Frontal cortex (tissue), 4 donors: ENCODE data around the gene C11orf58. TPM values are rescaled to one million over a fixed set of nuclear protein-coding genes. Genes with fewer than 3 reads are reported as not detected.

ENCODE experiments used
- DNase-seq, 2 donors: peaks; one replicate each; pipeline ENCODE4 v3.0.0; 2012; ENCODE audit warnings: low spot score in 2 of 2
- FAIRE-seq: peaks from 2 replicates; lab custom pipeline; 2012; peaks lifted over from hg19 to GRCh38; lab: Jason Lieb, UNC
- total RNA-seq: library from RNA; depleted of rRNA; stranded (reverse); fragments of >200 nt; gene quantifications from one replicate; pipeline ENCODE4 v1.2.3, GENCODE V29; 2014
- donor health status: control.
- donor health status: control.
- donor health status: control.

C11orf58 gene
- total RNA-seq: 280 TPM

DNA sequence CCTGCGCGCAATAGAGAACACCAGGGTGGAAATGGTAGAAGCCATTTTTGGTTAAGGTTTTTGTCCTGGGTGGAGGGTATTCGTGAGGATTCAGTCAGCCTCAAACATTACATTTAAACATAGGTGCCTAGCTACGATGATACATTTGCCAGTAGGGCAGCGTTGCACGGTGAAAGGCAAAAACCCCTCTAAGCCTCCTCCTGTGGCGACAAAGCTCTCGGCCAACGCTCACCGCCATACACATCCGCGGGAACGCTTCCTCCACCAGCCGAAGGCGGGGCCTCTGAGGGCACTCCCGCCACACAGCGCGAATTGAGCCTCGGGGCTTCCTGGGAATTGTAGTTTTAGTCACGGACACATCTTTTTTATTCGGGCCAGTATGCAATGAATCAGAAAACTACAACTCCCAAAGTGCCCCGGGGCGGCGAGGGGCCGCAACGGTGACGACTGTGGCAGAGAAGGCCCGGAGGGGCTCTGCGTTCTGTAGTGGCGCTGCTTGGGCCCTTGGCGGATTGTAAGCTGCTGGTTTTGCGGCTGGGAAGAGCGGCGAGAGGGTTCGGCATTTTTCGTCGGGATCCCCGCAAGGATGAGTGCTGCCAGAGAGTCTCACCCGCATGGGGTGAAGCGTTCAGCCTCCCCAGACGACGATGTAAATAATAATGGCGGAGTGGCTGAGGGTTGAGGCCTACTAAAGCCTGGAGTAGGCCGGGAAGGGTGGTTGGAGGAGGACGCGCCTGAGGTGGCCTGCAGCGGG is at the start of gene C11orf58:
Gene C11orf58, plus strand, starts transcription at position 455 of the 754 bp plus-strand sequence. Its CDS starts 132 bp downstream, at position 587.
- FAIRE-seq (peak; percentile 62), DNase-seq (peak; percentile 67 to 82)

DNA sequence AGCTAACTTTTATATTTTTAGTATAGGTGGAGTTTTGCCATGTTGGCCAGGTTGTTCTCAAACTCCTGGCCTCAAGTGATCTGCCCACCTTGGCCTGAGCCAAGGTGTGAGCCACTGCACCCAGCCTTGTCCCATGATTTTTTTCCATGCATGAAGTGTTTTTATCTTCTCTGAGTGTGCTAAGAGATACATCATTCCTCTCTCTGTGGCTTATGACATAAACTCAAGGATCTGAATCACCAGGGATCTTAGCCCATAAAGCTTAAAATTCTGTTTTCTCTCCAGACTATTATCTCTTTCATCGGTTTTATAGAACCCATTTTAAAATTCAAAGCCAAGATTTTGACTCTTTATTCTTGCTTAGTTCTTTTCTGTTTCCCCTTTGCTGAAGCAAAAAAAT is 48.4 kb upstream of the C11orf58 start:
- DNase-seq (no peak), FAIRE-seq (no peak)

DNA sequence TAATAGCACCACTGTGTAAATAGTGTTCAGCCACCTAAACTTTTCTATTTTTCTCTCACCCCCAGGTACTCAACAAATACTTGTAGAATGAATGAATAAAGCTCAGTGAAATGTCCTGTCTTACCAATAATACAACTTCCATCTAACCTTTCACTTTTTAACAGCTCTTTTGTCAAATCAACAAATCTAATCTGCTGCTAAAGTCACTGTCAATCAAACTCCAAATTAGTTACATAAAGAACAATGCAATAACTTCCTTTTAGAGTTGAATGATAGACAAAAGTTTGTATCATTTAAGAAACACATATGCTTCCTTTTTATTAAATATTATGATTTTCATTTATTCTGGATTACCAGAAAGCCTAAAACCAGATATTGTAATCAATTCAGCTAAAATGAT is 34.7 kb upstream of the C11orf58 start:
- no peak for FAIRE-seq
- DNase-seq: no peak

DNA sequence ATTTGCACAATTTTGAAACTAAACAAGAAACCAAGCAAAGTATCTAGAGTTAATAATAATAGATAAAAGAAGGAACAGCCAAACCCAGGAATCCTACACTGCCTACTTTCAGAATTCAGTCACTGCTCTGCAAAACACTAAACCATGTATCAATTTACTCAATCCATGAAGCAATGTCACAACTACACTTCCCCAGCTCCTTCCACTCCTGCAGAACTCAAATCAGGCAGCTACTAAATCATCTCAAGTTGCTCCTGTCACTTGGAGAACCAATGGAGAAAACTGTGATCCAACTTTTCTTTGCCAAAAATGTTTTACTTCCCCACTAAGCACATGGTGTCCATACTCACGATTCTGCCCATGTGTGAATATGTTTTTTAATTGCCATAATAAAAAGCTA is 24.9 kb upstream of the C11orf58 start:
- DNase-seq (no peak), FAIRE-seq (no peak)

DNA sequence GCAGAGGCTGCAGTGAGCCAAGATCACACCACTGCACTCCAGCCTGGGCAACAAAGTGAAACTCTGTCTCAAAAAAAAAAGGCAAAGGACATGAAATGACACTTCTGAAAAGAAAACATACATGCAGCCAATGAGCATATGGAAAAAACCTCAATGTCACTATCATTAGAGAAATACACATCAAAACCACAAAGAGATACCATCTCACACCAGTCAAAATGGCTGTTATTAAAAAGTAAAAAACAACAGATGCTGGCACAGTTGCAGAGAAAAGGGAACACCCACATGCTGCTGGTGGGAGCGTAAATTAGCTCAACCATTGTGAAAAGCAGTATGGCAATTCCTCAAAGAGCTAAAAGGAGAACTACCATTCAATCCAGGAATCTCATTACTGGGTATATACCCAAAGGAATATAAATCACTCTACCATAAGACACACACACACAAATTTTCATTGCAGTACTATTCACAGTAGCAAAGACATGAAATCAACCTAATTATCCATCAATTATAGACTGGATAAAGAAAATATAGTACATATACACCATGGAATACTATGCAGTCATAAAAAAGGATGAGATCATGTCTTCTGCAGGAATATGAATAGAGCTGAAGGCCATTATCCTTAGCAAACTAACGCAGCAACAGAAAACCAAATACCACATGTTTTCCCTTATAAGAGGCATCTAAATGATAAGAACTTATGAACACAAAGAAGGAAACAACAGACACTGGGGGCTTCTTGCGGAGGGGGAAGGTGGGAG is 15.7 kb upstream of the C11orf58 start:
- DNase-seq (no peak), FAIRE-seq (no peak)

DNA sequence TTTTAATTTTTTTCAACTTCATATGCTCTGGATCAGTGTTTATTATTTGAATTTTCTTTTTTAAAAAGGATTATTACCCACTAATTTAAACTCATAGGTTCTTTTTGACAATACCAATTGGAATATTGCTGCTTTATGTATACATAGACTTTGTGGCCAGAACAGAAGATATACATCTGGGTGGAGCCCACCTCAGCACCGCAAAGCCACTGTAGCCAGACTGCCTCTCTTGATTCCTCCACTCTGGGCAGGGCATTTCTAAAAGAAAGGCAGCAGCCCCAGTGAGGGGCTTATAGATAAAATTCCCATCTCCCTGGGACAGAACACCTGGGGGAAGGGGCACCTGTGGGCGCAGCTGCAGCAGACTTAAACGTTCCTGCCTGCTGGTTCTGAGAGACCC is 10.6 kb upstream of the C11orf58 start:
- DNase-seq (no peak), FAIRE-seq (no peak)

DNA sequence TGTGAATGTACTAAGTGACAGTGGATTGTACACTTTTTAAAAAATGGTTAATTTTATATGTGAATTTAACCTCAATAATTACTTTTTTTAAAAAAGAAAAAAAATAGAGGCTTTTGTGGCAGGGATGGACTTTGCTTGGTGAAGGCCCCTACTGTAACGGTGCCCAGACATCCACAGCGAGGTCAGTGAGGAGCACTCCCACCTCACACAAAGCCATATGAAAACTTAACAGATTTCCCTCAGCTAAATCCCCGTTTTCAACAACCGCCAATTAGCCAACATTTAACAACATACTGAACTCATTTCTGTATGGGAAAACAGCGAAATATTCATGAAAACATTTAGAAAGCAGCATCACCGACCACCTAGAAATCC is 642 bp upstream of the C11orf58 start:
- no peak for FAIRE-seq
- no peak for DNase-seq

DNA sequence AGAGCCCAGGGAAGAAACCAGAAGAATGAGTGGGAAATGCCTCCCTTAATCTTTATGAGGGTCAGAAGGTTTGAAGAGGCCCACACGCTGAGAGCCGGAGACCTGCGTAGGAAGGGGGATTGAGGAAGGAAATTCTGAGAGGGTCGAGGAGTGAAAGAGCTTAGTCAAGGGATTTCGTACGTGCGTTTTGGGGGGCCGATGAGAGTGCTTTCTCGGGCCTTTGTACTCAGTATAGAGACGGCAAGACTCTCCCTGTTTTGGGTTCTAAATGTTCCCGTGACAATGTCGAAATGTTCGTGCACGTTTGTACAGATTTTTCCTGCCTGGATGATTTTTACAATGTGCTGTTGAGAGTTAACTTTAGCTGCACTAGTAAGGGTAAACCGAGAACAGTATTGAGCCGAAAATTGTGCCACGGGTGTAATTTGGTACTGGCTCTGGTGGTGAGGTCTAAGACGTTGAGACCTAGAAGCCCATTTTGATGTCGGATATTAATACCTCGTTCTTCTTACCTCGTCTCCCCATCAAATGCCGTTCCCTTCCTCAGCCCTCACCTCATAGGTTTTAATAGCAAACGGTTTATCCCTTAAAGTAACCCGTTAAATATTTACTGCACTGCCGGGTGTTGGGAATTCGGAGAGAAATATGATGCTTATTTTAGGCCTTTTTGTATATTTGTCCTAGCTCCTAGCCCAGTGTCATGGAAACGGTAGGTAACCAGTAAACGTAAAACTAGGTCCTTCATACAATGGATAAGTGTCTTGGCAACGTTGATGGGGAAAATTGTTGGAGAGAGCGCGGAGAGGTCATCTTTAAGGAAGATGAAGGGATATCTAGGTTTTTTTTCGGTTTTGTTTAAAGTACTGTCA is 734 bp downstream of the C11orf58 start:
- FAIRE-seq (no peak), DNase-seq (peak in 1 of 2 donors; percentile 16)

DNA sequence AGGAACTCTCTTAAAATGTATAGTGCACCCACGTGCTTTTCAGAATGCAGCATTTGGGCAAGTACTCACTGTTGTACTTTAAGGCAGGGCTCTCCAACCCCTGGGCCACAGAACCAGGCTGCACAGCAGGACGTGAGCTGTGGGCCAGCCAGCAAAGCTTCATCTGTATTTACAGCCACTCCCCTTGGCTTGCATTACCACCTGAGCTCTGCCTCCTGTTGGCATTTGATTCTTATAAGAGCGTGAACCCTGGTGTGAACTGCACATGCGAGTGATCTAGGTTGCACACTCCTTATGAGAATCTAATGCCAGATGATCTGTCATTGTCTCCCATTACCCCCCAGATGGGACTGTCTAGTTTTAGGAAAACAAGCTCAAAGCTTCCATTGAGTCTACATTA is 3.0 kb downstream of the C11orf58 start:
- DNase-seq (no peak), FAIRE-seq (no peak)

DNA sequence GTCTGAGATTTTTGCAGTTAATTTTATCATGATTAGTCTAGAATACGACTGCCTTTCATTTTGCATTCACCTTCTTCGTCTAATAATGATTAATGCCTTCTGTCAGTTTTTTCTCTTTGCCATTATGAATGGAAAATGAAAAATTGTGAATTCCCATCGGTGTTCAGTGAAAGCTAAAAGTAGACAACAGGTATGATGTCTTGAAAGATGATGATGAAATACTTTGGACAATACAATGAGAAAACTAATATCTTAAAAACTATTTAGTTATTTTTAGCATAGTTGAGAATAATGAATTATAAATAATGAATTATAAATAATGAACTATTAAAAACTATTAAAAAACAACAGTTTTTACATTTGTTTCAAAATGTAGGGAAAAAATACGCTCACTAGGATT is 5.0 kb downstream of the C11orf58 start:
- DNase-seq: no peak
- FAIRE-seq: no peak

DNA sequence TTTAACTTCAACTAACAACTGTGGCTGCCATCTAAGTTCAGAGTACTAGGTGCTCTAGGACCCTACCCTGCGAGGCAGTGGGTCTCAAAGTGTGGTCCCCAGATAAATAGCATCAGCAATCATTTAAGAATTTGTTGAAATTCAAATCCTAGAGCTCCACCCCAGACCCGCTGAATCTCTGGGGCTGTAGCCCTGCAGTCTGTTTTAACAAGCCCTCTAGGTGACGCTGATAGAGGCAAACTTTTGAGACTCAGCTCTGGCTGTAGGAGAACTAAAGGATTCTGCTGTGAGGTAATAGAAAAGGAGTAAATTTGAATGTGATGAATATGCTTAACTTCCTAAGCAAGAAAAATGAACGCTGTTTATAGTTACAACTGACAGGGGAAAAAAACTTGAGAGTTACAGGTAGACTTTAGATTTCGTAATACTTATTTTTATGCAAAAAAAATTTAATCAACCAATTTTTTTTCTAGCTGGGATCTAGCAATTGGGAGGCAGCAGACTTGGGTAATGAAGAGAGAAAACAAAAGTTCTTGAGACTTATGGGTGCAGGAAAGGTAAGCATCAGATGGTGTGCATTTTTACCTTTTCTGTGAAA is 5.8 kb downstream of the C11orf58 start:
- DNase-seq: no peak
- no peak for FAIRE-seq

DNA sequence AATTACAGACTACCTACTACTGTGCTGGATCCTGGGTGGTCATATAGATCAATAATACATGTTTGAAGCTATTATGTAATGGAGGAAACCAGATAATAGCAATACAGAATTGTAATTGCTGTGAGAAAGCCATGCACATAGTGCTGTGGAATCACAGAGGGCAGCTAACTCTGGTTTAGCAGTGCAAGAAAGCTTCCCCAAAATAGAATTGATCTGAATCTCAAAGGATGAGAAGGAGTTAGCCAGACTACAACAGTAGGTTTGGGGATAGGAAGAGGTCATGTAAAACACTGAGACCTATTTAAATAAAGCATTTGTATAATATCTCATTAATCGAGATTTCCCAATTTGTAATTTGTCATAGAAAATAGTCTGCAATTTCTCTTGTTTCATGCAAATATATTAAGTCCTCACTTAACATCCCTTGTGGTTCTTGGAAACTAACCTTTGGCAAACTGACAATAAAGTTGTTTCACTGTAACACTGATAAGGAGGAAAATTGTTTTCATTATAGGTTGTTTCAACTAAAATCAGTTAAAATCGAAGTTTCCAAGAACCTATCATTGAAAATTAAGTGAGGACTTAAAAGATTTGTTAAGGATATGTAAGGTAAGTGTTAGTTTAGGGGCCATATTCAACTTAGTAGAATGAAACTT is 7.6 kb downstream of the C11orf58 start:
- DNase-seq: no peak
- FAIRE-seq: no peak

DNA sequence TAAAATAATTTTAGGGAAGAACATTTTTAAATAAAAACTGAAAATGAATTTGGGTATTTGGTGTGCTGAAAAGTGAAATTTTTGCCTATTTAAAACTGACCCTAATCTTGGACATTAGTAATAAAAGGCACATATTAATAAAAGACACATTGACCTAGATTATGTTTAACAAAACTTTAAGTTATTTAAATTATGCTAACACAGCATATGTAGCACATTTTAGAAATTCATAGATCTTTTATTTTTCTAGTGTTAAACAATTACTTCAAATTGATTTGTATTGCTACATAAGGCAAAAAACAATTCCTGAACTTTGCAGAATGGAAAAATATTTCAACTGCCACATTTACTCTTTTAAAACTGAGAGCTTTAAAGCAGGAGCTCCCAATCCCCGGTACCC is 10.6 kb downstream of the C11orf58 start:
- no peak for DNase-seq
- FAIRE-seq: no peak

DNA sequence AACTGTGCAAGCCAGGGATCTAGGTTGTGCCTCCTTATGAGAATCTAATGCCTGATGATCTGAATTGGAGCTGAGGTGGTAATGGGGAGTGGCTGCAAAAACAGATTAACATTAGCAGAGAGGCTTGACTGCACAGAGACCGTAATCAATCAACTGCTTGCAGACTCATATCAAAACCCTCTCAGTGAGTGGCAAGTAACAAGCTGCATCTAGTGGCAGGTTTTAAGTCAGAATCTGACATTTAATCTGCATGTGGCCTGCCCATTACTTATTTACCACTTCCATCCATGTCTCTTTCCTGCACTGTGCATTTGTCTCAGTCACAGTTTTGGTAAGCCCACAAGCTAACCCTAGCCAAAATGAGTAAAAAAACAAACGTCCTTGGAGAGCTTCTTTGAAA is 11.2 kb downstream of the C11orf58 start:
- no peak for FAIRE-seq

DNA sequence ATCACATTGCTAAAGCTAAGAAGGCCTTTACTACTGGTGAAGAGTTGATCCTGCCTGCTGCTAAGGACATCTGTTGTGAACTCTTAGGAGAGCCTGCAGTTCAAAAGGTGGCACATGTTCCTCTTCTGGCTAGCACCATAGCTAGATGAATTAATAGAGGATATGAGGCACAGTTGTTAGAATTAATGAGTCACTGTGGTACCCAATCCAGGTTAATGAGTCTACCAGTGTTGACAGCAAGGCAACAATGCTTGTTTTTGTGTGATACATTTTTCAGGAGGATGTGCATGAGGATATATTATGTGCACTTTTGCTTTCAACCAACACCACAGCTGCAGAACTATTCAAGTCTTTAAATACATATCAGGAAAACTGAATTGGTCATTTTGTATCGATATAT is 12.0 kb downstream of the C11orf58 start:
- no peak for FAIRE-seq
- no peak for DNase-seq

More for the DNA sequence above, 11.2 kb downstream of the C11orf58 start:
- no peak for DNase-seq

DNA sequence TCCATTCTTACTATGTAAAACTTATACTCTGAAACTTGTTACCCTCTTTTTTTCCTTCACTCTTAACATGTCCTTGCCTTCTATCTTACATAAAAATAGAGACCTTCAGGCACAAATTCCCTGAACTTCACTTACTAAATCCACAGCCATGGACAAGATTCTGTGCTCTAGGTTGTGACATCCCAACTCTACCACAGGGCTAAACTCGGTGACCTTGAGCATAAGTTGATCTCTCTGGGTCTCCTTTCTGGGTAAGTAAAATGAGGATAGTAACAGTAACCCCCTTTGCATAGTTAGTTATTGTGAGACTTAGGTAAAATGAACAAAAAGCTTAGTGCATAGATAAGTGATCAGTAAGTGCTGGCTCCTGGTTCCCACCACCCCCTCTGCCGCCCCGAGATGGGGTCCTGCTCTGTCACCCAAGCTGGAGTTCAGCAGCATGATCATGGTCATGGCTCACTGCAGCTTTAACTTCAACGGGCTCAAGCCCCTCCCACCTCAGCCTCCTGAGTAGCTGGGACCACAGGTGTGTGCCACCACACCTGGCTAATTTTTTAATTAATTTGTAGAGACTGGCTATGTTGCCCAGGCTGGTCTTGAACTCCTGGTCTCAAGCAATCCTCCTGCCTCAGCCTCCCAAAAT is 20.1 kb downstream of the C11orf58 start:
- DNase-seq: no peak
- no peak for FAIRE-seq

DNA sequence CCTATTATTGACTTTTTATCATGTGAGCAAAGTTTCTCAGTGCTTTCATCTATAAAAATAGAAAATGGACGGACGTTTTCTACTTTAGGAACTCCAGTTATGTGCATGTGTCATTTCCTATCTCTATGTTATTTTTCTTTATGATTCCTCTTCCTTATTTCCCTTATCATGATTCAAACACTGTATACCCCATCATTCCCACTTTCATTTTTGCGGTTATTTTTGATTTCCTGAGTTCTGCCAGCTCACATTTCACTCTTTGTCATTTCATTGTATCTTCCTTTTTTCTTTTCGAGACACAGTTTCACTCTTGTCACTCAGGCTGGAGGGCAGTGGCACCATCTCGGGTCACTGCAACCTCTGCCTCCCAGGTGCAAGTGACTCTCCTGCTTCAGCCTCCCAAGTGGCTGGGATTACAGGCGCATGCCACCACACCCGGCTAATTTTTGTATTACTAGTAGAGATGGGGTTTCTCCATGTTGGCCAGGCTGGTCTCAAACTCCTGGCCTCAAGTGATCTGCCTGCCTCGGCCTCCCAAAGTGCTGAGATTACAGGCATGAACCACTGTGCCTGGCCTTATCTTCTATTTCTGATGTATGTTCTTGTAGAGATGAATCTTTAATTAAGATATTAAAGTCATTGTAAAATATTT is 21.5 kb downstream of the C11orf58 start:
- DNase-seq: no peak
- FAIRE-seq: no peak

DNA sequence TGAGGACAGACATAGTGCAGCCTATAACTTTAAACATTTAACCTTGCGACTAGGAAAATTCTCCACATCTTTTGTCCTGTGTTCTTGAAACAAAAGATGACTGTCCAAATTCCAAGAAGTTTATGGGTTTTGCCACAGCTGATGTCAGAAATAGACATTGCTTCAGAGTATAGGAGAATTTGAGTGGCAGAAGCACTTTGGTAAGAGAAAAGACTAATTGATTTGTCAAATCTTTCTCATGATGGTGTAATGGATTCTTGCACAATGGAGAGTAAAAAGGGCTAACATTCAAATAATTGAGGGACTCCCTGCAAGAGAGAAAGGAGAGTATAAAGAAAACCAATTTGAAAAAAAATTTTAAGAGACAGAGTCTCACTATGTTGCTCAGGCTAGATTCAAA is 25.3 kb downstream of the C11orf58 start:
- no peak for FAIRE-seq
- DNase-seq: no peak

DNA sequence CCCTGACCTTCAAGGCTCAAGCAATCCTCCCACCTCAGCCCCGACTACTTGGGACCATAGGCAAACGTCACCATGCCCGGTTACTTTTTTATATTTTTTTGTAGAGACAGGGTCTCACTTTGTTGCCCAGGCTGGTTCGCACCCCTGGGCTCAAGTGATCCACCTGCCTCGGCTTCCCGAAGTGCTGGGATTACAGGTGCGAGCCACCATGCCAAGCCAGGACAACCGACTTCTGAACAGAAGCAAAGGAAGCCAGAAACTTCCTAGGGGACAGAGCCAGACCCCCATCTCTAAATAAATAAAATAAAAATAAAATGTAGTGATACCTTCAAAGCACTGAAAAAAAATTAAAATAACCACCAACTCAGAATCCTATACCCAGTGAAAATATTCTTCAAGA is 26.4 kb downstream of the C11orf58 start:
- FAIRE-seq: no peak
- DNase-seq: no peak
